ENCODE measurements around the gene SSH2.
"Not testable (repeated sequence)": the region's sequence is repeated elsewhere in the genome, so short reads cannot be mapped to it uniquely, and the experiment has no call there.

The SSH2 gene

GRCh38 chr17:29867643-29868181 is 62.3 kb downstream of the SSH2 start:
- Histone ChIP-seq H3K36me3 (no peaks in the 10 kb centered on the region), H3K27ac (no peak overlapping the region), H3K4me1 (peaks cover 0 to 9% (median 0%) of the 10 kb centered on the region in 4 donors), H3K27me3 (no peaks in the 10 kb centered on the region), H3K9me3 (no peaks in the 10 kb centered on the region), H3K4me3 (no peak overlapping the region)
- intact Hi-C loops (cut with DNase I; ENCODE audit: low total_unique reads): no loop called here
- TF ChIP-seq CTCF (IDR thresholded peaks at IDR 0.05): no peak
- DNase-seq: no peak

- TF ChIP-seq CTCF (IDR thresholded peaks at IDR 0.05): no peak
- intact Hi-C loops (cut with DNase I; ENCODE audit: low total_unique reads): no loop called here
Observed at GRCh38 chr17:29866746-29867404, 63.2 kb downstream of the SSH2 start.

DNA sequence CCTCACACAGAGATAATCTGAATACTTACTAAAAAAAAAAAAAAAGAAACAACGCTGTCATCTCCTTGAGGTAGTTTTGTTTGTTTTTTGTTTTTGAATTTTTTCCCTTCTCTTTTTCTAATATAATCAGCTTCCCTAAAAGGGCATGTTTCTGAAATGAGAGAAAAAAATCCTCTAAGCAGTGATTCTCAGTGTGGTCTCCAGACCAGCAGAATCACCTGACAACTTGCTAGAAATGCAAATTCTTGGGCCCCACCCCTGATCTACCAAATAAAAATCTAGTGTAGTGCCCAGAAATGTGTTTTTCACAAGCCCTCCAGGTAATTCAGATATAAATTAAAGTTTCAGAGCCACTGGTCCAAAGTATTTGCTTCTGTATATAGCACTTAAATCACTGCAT is 65.4 kb downstream of the SSH2 start:
- Histone ChIP-seq H3K9me3 (no peaks in the 10 kb centered on the region), H3K4me3 (no peak overlapping the region), H3K36me3 (no peaks in the 10 kb centered on the region), H3K4me1 (no peaks in the 10 kb centered on the region), H3K27me3 (no peaks in the 10 kb centered on the region), H3K27ac (no peak overlapping the region)
- DNase-seq: no peak
- intact Hi-C loops (cut with DNase I; ENCODE audit: low total_unique reads): no loop called here
- no peak for TF ChIP-seq CTCF (IDR thresholded peaks at IDR 0.05)

More at GRCh38 chr17:29866746-29867404, 63.2 kb downstream of the SSH2 start:
- H3K36me3 ChIP-seq: no peaks in the 10 kb centered on the region
- peaks cover 0 to 9% (median 0%) of the 10 kb centered on the region in 4 donors for H3K4me1 ChIP-seq
- no peak overlapping the region for H3K4me3 ChIP-seq
- no peaks in the 10 kb centered on the region for H3K27me3 ChIP-seq
- H3K27ac ChIP-seq: no peak overlapping the region
- H3K9me3 ChIP-seq: no peaks in the 10 kb centered on the region
- no peak for DNase-seq

DNA sequence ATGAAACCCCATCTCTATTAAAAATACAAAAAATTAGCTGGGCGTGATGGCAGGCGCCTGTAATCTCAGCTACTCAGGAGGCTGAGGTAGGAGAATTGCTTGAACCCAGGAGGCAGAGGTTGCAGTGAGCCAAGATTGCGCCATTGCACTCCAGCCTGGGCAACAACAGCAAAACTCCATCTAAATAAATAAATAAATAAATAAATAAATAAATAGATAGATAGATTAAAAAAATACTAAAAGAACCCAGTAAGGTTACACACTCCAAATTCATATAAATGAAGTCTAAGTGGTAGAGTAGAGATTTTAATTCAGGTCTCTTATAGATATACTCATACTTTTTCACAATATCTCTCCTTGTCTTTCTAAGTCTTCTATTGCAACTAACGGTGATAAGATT is 65.9 kb downstream of the SSH2 start:
- H3K9me3 ChIP-seq; H3K27ac ChIP-seq; intact Hi-C loops (cut with DNase I; ENCODE audit: low total_unique reads); DNase-seq; H3K36me3 ChIP-seq; H3K27me3 ChIP-seq; H3K4me1 ChIP-seq; H3K4me3 ChIP-seq: not testable (repeated sequence)

DNA sequence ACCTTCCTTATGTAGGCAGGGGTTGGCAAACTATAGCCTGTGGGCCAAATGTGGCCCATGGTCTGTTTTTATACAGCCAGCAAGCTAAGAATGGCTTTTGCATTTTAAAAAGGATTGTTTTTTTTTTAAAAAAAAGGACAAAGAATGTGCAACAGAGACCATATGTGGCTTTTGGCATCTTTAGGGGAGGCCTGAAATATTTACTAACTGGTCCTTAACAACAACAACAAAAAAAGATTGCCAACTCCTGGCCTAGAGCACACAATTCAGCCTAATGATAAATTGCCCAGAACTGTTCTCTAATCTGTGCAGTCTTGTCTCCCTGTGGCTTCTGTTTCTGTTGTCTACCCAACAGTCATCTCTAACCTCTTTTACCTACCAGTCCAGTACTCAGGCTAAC is 67.1 kb downstream of the SSH2 start:
- Histone ChIP-seq H3K27ac (no peak overlapping the region), H3K27me3 (no peaks in the 10 kb centered on the region), H3K4me3 (no peak overlapping the region), H3K36me3 (no peaks in the 10 kb centered on the region), H3K4me1 (no peaks in the 10 kb centered on the region), H3K9me3 (no peaks in the 10 kb centered on the region)
- intact Hi-C loops (cut with DNase I; ENCODE audit: low total_unique reads): no loop called here
- TF ChIP-seq CTCF (IDR thresholded peaks at IDR 0.05): no peak
- no peak for DNase-seq

GRCh38 chr17:29862127-29862526 is 67.9 kb downstream of the SSH2 start:
- Histone ChIP-seq H3K4me1 (no peaks in the 10 kb centered on the region), H3K36me3 (no peaks in the 10 kb centered on the region), H3K4me3 (no peak overlapping the region), H3K9me3 (no peaks in the 10 kb centered on the region), H3K27ac (no peak overlapping the region), H3K27me3 (no peaks in the 10 kb centered on the region)
- intact Hi-C loops (cut with DNase I; ENCODE audit: low total_unique reads): no loop called here
- TF ChIP-seq CTCF (IDR thresholded peaks at IDR 0.05): no peak
- no peak for DNase-seq

GRCh38 chr17:29859445-29859844 is 70.6 kb downstream of the SSH2 start:
- H3K27me3 ChIP-seq; H3K9me3 ChIP-seq; DNase-seq; intact Hi-C loops (cut with DNase I; ENCODE audit: low total_unique reads); H3K27ac ChIP-seq; H3K4me1 ChIP-seq; H3K36me3 ChIP-seq; H3K4me3 ChIP-seq: not testable (repeated sequence)

Data from tibial artery (tissue), 4 donors.